WTC11 (cell line): ENCODE data around the gene GP9.

Source experiments
- ATF6 ChIP-seq: sonication (generic); formaldehyde crosslinking; IDR thresholded peaks from 2 replicates; pipeline ENCODE4 v1.8.1; 2023; ENCODE audit warnings: mild to moderate bottlenecking, missing genetic modification reagents
- CREB1 ChIP-seq: sonication (generic); formaldehyde crosslinking; IDR thresholded peaks from 2 replicates; pipeline ENCODE4 v1.8.0; 2023; ENCODE audit warnings: mild to moderate bottlenecking, missing genetic modification reagents
- FOXP1 ChIP-seq: sonication (generic); formaldehyde crosslinking; IDR thresholded peaks from 2 replicates; pipeline ENCODE4 v1.8.0; 2022; ENCODE audit warnings: missing genetic modification reagents, mild to moderate bottlenecking, moderate library complexity, borderline replicate concordance
- GABPB1 ChIP-seq: sonication (generic); formaldehyde crosslinking; IDR thresholded peaks from 2 replicates; pipeline ENCODE4 v1.8.1; 2023; ENCODE audit warnings: mild to moderate bottlenecking, missing genetic modification reagents
- JUN ChIP-seq: sonication (generic); formaldehyde crosslinking; IDR thresholded peaks from 2 replicates; pipeline ENCODE4 v1.8.0; 2023; ENCODE audit warnings: mild to moderate bottlenecking, missing genetic modification reagents
- SMAD4 ChIP-seq: sonication (generic); formaldehyde crosslinking; IDR thresholded peaks from 2 replicates; pipeline ENCODE4 v1.8.0; 2022; ENCODE audit warnings: mild to moderate bottlenecking, missing genetic modification reagents
- STAT6 ChIP-seq: sonication (generic); formaldehyde crosslinking; conservative IDR thresholded peaks from 2 replicates; pipeline ENCODE4 v1.8.1; 2023; ENCODE audit warnings: mild to moderate bottlenecking, low read depth, missing genetic modification reagents, moderate library complexity
- ZNF317 ChIP-seq: sonication (generic); formaldehyde crosslinking; IDR thresholded peaks from 2 replicates; pipeline ENCODE4 v1.8.1; 2023; ENCODE audit warnings: low read depth, mild to moderate bottlenecking, moderate library complexity, missing genetic modification reagents, borderline replicate concordance
- TF ChIP-seq, protein P1 (sequence below): fragments of 200-600 bp; IDR thresholded peaks from 2 replicates; pipeline ENCODE4 v1.8.0; 2022; ENCODE audit warnings: antibody characterized with exemption
- TF ChIP-seq, protein P2 (sequence below): sonication (generic); formaldehyde crosslinking; IDR thresholded peaks from 2 replicates; pipeline ENCODE4 v1.8.0; 2022; ENCODE audit warnings: mild to moderate bottlenecking, missing genetic modification reagents
- TF ChIP-seq, protein P3 (sequence below): sonication (generic); formaldehyde crosslinking; conservative IDR thresholded peaks from 2 replicates; pipeline ENCODE4 v1.8.1; 2022; ENCODE audit warnings: mild to moderate bottlenecking, missing genetic modification reagents

DNA sequence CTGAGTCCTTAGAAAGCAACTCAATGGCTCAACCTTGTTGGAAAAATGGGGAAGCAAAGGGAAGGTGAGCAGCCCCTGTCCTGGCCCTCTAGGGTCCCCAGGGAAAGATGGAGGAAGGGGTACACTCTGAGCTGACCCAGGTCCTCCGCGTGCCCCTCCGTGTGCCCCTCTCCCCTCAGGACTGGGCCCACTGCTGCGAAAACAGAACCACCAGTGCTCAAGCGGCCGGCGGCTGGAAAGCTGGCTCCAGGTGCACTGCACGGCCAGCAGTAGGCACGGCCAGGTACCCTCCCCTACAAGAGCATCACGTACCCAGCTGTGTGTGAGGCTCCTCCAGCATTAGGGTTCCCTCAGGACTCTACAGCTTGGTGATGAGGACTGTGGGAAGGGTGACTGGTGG lies 34.7 kb downstream of the GP9 start:
- TF ChIP-seq, protein P1, sequence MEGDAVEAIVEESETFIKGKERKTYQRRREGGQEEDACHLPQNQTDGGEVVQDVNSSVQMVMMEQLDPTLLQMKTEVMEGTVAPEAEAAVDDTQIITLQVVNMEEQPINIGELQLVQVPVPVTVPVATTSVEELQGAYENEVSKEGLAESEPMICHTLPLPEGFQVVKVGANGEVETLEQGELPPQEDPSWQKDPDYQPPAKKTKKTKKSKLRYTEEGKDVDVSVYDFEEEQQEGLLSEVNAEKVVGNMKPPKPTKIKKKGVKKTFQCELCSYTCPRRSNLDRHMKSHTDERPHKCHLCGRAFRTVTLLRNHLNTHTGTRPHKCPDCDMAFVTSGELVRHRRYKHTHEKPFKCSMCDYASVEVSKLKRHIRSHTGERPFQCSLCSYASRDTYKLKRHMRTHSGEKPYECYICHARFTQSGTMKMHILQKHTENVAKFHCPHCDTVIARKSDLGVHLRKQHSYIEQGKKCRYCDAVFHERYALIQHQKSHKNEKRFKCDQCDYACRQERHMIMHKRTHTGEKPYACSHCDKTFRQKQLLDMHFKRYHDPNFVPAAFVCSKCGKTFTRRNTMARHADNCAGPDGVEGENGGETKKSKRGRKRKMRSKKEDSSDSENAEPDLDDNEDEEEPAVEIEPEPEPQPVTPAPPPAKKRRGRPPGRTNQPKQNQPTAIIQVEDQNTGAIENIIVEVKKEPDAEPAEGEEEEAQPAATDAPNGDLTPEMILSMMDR, result no peak
- TF ChIP-seq JUN (CRISPR knock-in tag), result no peak
- TF ChIP-seq CREB1 (CRISPR knock-in tag), result no peak
- no peak for TF ChIP-seq SMAD4 (CRISPR knock-in tag)
- TF ChIP-seq, protein P2, sequence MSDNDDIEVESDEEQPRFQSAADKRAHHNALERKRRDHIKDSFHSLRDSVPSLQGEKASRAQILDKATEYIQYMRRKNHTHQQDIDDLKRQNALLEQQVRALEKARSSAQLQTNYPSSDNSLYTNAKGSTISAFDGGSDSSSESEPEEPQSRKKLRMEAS (CRISPR knock-in tag), result no peak
- TF ChIP-seq GABPB1, result no peak
- no peak for TF ChIP-seq STAT6
- TF ChIP-seq FOXP1, result no peak
- TF ChIP-seq ZNF317 (CRISPR knock-in tag), result no peak
- no peak for TF ChIP-seq ATF6 (CRISPR knock-in tag)
- TF ChIP-seq, protein P3, sequence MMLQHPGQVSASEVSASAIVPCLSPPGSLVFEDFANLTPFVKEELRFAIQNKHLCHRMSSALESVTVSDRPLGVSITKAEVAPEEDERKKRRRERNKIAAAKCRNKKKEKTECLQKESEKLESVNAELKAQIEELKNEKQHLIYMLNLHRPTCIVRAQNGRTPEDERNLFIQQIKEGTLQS, result no peak
